Fibroblast of lung (primary cell): Measurements from ENCODE around the gene LRP5.

ENCODE experiments used
- EZH2 ChIP-seq: IDR thresholded peaks from 2 replicates; pipeline ENCODE4 v1.5.1; 2012; ENCODE audit warnings: low read length, control low read depth, mild to moderate bottlenecking; ENCODE audit errors: missing control alignments
- TF ChIP-seq, protein P1 (sequence below), 2 donors: IDR thresholded peaks in 1 of 2; conservative IDR thresholded peaks in 1 of 2; 1 replicate in 1 of 2; 2 replicates in 1 of 2; pipeline ENCODE4 v1.5.1; 2011 to 2012; ENCODE audit warnings: low read length in 2 of 2, control low read depth in 1 of 2, inconsistent platforms in 1 of 2, low read depth in 1 of 2, mild to moderate bottlenecking in 1 of 2

DNA sequence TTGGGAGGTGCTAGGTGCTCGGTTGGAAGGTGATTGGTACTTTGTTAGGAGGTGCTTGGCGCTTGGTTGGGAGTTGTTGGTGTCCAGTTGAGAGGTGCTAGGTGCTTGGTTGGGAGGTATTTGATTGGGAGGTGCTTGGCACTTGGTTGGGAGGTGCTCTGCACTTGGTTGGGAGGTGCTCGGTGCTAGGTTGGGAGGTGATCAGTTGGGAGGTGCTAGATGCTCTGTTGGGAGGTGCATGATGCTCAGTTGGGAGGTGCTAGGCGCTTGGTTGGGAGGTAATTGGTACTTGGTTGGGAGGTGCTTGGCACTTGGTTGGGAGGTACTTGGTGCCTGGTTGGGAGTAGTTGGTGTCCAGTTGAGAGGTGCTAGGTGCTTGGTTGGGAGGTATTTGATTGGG, 40.2 kb downstream of the LRP5 start:
- TF ChIP-seq, protein P1, sequence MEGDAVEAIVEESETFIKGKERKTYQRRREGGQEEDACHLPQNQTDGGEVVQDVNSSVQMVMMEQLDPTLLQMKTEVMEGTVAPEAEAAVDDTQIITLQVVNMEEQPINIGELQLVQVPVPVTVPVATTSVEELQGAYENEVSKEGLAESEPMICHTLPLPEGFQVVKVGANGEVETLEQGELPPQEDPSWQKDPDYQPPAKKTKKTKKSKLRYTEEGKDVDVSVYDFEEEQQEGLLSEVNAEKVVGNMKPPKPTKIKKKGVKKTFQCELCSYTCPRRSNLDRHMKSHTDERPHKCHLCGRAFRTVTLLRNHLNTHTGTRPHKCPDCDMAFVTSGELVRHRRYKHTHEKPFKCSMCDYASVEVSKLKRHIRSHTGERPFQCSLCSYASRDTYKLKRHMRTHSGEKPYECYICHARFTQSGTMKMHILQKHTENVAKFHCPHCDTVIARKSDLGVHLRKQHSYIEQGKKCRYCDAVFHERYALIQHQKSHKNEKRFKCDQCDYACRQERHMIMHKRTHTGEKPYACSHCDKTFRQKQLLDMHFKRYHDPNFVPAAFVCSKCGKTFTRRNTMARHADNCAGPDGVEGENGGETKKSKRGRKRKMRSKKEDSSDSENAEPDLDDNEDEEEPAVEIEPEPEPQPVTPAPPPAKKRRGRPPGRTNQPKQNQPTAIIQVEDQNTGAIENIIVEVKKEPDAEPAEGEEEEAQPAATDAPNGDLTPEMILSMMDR (conservative IDR thresholded peaks at IDR 0.05 in 1 of 2, IDR thresholded peaks at IDR 0.05 in 1 of 2; ENCODE audit: low read depth in 1 of 2, low read length in 2 of 2): no peak
- no peak for TF ChIP-seq EZH2
